HepG2 (cell line): ENCODE measurements around the gene RAD51D. TPM values are rescaled to one million over a fixed set of nuclear protein-coding genes. Genes with fewer than 3 reads are reported as not detected.

Experiments
- ETV5 ChIP-seq: IDR thresholded peaks from 2 replicates; pipeline ENCODE4 v1.6.1; 2018; ENCODE audit warnings: missing biosample characterization, missing genetic modification reagents, inconsistent platforms, borderline replicate concordance
- HHEX ChIP-seq: IDR thresholded peaks from 2 replicates; pipeline ENCODE4 v1.6.1; 2016; ENCODE audit warnings: control low read depth
- HNRNPL ChIP-seq: fragments of 200-400 bp; formaldehyde crosslinking; IDR thresholded peaks from 2 replicates; pipeline ENCODE4 v1.6.1; 2017; ENCODE audit warnings: mild to moderate bottlenecking, low read depth, low read length
- HOXD1 ChIP-seq: sonication (generic); formaldehyde crosslinking; IDR thresholded peaks from 2 replicates; pipeline ENCODE4 v1.5.0; 2020; ENCODE audit warnings: missing genetic modification reagents
- RARA ChIP-seq: IDR thresholded peaks from 2 replicates; pipeline ENCODE4 v1.6.1; 2016; ENCODE audit warnings: missing genetic modification reagents, missing compliant biosample characterization
- TEAD3 ChIP-seq: optimal IDR thresholded peaks from 2 replicates; pipeline ENCODE3; 2016; ENCODE audit warnings: borderline replicate concordance
- ZC3H13 ChIP-seq: sonication (generic); formaldehyde crosslinking; IDR thresholded peaks from 2 replicates; pipeline ENCODE4 v1.8.1; 2023; ENCODE audit warnings: mild to moderate bottlenecking, missing genetic modification reagents, moderate library complexity
- ZNF10 ChIP-seq: sonication (generic); formaldehyde crosslinking; IDR thresholded peaks from 2 replicates; pipeline ENCODE4 v1.4.0; 2020; ENCODE audit warnings: mild to moderate bottlenecking, low read depth, missing genetic modification reagents, borderline replicate concordance
- ZNF33A ChIP-seq: sonication (generic); formaldehyde crosslinking; IDR thresholded peaks from 2 replicates; pipeline ENCODE4 v1.5.1; 2020; ENCODE audit warnings: missing genetic modification reagents, mild to moderate bottlenecking, moderate library complexity, borderline replicate concordance
- ZNF446 ChIP-seq: sonication (generic); formaldehyde crosslinking; IDR thresholded peaks from 2 replicates; pipeline ENCODE4 v1.5.0; 2020; ENCODE audit warnings: mild to moderate bottlenecking, missing genetic modification reagents
- ZNF598 ChIP-seq: sonication (generic); formaldehyde crosslinking; IDR thresholded peaks from 2 replicates; pipeline ENCODE4 v1.5.1; 2020; ENCODE audit warnings: mild to moderate bottlenecking, missing genetic modification reagents, borderline replicate concordance
- ZNF629 ChIP-seq: sonication (generic); formaldehyde crosslinking; conservative IDR thresholded peaks from 2 replicates; pipeline ENCODE4 v1.5.0; 2020; ENCODE audit warnings: missing genetic modification reagents
- ZNF691 ChIP-seq: sonication (generic); formaldehyde crosslinking; IDR thresholded peaks from 2 replicates; pipeline ENCODE4 v1.4.0; 2020; ENCODE audit warnings: missing genetic modification reagents, low read depth, mild to moderate bottlenecking, borderline replicate concordance
- ZNF746 ChIP-seq: sonication (generic); formaldehyde crosslinking; IDR thresholded peaks from 2 replicates; pipeline ENCODE4 v1.8.0; 2022; ENCODE audit warnings: mild to moderate bottlenecking, missing genetic modification reagents
- ZNF761 ChIP-seq: sonication (generic); formaldehyde crosslinking; conservative IDR thresholded peaks from 2 replicates; pipeline ENCODE4 v1.4.0; 2020; ENCODE audit warnings: mild to moderate bottlenecking, missing genetic modification reagents
- ZNF766 ChIP-seq: sonication (generic); formaldehyde crosslinking; IDR thresholded peaks from 2 replicates; pipeline ENCODE4 v1.5.0; 2020; ENCODE audit warnings: missing genetic modification reagents, borderline replicate concordance
- ZNF775 ChIP-seq: sonication (generic); formaldehyde crosslinking; IDR thresholded peaks from 2 replicates; pipeline ENCODE4 v1.4.0; 2020; ENCODE audit warnings: missing genetic modification reagents, mild to moderate bottlenecking, moderate library complexity, borderline replicate concordance
- ZNF777 ChIP-seq: sonication (generic); formaldehyde crosslinking; IDR thresholded peaks from 2 replicates; pipeline ENCODE4 v1.4.0; 2020; ENCODE audit warnings: missing genetic modification reagents
- ZSCAN20 ChIP-seq: sonication (generic); formaldehyde crosslinking; IDR thresholded peaks from 2 replicates; pipeline ENCODE4 v1.4.0; 2020; ENCODE audit warnings: missing genetic modification reagents, mild to moderate bottlenecking, borderline replicate concordance
- ZZZ3 ChIP-seq: sonication (generic); formaldehyde crosslinking; IDR thresholded peaks from 2 replicates; pipeline ENCODE4 v1.4.0; 2020; ENCODE audit warnings: missing genetic modification reagents, mild to moderate bottlenecking, borderline replicate concordance
- polyA plus RNA-seq, 8 experiments: library from polyadenylated mRNA; depleted of rRNA in 3 of 8; stranded (reverse) in 7 of 8; unstranded in 1 of 8; fragments of >200 nt; fragmentation: Illumina TruSeq in 4 of 8; extraction: Trizol in 4 of 8; gene quantifications; 2 replicates each; pipeline versions ENCODE4 v1.2.1 to v1.2.3, GENCODE V29; 2011 to 2016; ENCODE audit warnings: low read depth in 4 of 8, missing spikeins in 1 of 8, mixed read lengths in 1 of 8; ENCODE audit not compliant: insufficient read depth in 1 of 8
- total RNA-seq, 5 experiments: library from RNA; depleted of rRNA; stranded (reverse); fragments of >200 nt; fragmentation: Illumina TruSeq; extraction: Trizol; gene quantifications; 2 replicates each; pipeline ENCODE4 v1.2.3, GENCODE V29; 2016; ENCODE audit warnings: low read depth in 1 of 5
- TF ChIP-seq, protein P1 (sequence below): IDR thresholded peaks from 2 replicates; pipeline ENCODE4 v1.6.1; 2018; ENCODE audit warnings: missing genetic modification reagents
- TF ChIP-seq, protein P2 (sequence below): sonication (generic); formaldehyde crosslinking; IDR thresholded peaks from 2 replicates; pipeline ENCODE4 v1.8.1; 2023; ENCODE audit warnings: missing genetic modification reagents, mild to moderate bottlenecking, borderline replicate concordance
- TF ChIP-seq, protein P3 (sequence below): IDR thresholded peaks from 2 replicates; pipeline ENCODE4 v1.6.1; 2016; ENCODE audit warnings: missing compliant biosample characterization, missing genetic modification reagents, borderline replicate concordance

The RAD51D gene
- total and polyA plus RNA-seq, 2 of the 13 experiments (the other 11 are each of a cell fraction or from before 2014, with no cell fraction given) = 6.7 to 13.1 TPM

GRCh38 chr17:35119370-35120165 lies at the start of gene RAD51D (continued):
- TF ChIP-seq, protein P1, sequence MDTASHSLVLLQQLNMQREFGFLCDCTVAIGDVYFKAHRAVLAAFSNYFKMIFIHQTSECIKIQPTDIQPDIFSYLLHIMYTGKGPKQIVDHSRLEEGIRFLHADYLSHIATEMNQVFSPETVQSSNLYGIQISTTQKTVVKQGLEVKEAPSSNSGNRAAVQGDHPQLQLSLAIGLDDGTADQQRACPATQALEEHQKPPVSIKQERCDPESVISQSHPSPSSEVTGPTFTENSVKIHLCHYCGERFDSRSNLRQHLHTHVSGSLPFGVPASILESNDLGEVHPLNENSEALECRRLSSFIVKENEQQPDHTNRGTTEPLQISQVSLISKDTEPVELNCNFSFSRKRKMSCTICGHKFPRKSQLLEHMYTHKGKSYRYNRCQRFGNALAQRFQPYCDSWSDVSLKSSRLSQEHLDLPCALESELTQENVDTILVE (CRISPR knock-in tag) = no peak; the same call in 1 of the 2 replicates
- TF ChIP-seq ZNF629 (CRISPR knock-in tag) (no peak), ZNF746 (CRISPR knock-in tag) (no peak), ZNF33A (no peak), ZNF777 (no peak), ZZZ3 (CRISPR knock-in tag) (no peak; the same call in 1 of the 2 replicates), ZNF10 (CRISPR knock-in tag) (0 out of 2 replicates have a peak, but pooled peaks have one; percentile 24), ZC3H13 (CRISPR knock-in tag) (no peak), ZNF761 (CRISPR knock-in tag) (0 out of 2 replicates have a peak, but pooled peaks have one; percentile 21), HNRNPL (peak; percentile 83; the same call in 1 of the 2 replicates), ZSCAN20 (no peak), ETV5 (CRISPR knock-in tag) (no peak), HOXD1 (CRISPR knock-in tag) (no peak), ZNF598 (CRISPR knock-in tag) (no peak), ZNF691 (CRISPR knock-in tag) (0 out of 2 replicates have a peak, but pooled peaks have one; percentile 56), ZNF775 (CRISPR knock-in tag) (no peak), ZNF766 (CRISPR knock-in tag) (no peak), HHEX (CRISPR knock-in tag) (no peak), TEAD3 (CRISPR knock-in tag) (peak; percentile 21), RARA (CRISPR knock-in tag) (0 out of 2 replicates have a peak, but pooled peaks have one; percentile 3), ZNF446 (CRISPR knock-in tag) (peak; percentile 86)
- TF ChIP-seq, protein P2, sequence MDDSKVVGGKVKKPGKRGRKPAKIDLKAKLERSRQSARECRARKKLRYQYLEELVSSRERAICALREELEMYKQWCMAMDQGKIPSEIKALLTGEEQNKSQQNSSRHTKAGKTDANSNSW = no peak
- TF ChIP-seq, protein P3, sequence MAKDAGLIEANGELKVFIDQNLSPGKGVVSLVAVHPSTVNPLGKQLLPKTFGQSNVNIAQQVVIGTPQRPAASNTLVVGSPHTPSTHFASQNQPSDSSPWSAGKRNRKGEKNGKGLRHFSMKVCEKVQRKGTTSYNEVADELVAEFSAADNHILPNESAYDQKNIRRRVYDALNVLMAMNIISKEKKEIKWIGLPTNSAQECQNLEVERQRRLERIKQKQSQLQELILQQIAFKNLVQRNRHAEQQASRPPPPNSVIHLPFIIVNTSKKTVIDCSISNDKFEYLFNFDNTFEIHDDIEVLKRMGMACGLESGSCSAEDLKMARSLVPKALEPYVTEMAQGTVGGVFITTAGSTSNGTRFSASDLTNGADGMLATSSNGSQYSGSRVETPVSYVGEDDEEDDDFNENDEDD (CRISPR knock-in tag) = peak; percentile 93
